Measurements from ENCODE around the gene MIXL1.
"Not testable (repeated sequence)": the region's sequence is repeated elsewhere in the genome, so short reads cannot be mapped to it uniquely, and the experiment has no call there.

Gene MIXL1

GRCh38 chr1:226248796-226249195 is 25.3 kb downstream of the MIXL1 start:
- no peak overlapping the region for H2AFZ ChIP-seq (ENCODE audit: low read length)
- H3K4me2 ChIP-seq (ENCODE audit: low read length) = no peak overlapping the region
- H3K4me3 ChIP-seq (ENCODE audit: low read depth, low read length, poor library complexity, severe bottlenecking) = no peak overlapping the region
- no peak overlapping the region for H3K9ac ChIP-seq (ENCODE audit: low read length)
- no peak overlapping the region for H3K27ac ChIP-seq (ENCODE audit: low read depth, low read length, poor library complexity, severe bottlenecking)
- H3K4me1 ChIP-seq (ENCODE audit: insufficient read depth, low read length, severe bottlenecking) = peaks cover 16% of the 10 kb centered on the region
- no peaks in the 10 kb centered on the region for H3K9me2 ChIP-seq (ENCODE audit: low read depth, low read length)
- no peaks in the 10 kb centered on the region for H3K27me3 ChIP-seq (ENCODE audit: insufficient read depth, low read length)
- no peaks in the 10 kb centered on the region for H3F3A ChIP-seq (ENCODE audit: insufficient read depth, low read length)
- no peaks in the 10 kb centered on the region for H3K79me2 ChIP-seq (ENCODE audit: insufficient read depth, low read length)
- peaks cover 49% of the 10 kb centered on the region for H3K36me3 ChIP-seq (ENCODE audit: insufficient read depth, low read length)
- no peaks in the 10 kb centered on the region for H3K9me3 ChIP-seq (ENCODE audit: low read length)
- TF ChIP-seq EZH2 (IDR thresholded peaks at IDR 0.05; ENCODE audit: borderline replicate concordance, low read length) (no peak), CTCF (IDR thresholded peaks at IDR 0.05; ENCODE audit: low read length) (no peak)
- no peaks in the 10 kb centered on the region for H4K20me1 ChIP-seq (ENCODE audit: insufficient read depth, low read length)

- peaks cover 16% of the 10 kb centered on the region for H3K4me1 ChIP-seq (ENCODE audit: insufficient read depth, low read length, severe bottlenecking)
- H3K9me3 ChIP-seq (ENCODE audit: low read length) = no peaks in the 10 kb centered on the region
- TF ChIP-seq CTCF (IDR thresholded peaks at IDR 0.05; ENCODE audit: low read length) (no peak), EZH2 (IDR thresholded peaks at IDR 0.05; ENCODE audit: borderline replicate concordance, low read length) (no peak)
- H3K4me3 ChIP-seq (ENCODE audit: low read depth, low read length, poor library complexity, severe bottlenecking) = no peak overlapping the region
- no peak overlapping the region for H3K9ac ChIP-seq (ENCODE audit: low read length)
- H3K9me2 ChIP-seq (ENCODE audit: low read depth, low read length) = no peaks in the 10 kb centered on the region
- no peaks in the 10 kb centered on the region for H3K27me3 ChIP-seq (ENCODE audit: insufficient read depth, low read length)
- H4K20me1 ChIP-seq (ENCODE audit: insufficient read depth, low read length) = no peaks in the 10 kb centered on the region
- peaks cover 43% of the 10 kb centered on the region for H3K36me3 ChIP-seq (ENCODE audit: insufficient read depth, low read length)
- H3F3A ChIP-seq (ENCODE audit: insufficient read depth, low read length) = no peaks in the 10 kb centered on the region
- no peaks in the 10 kb centered on the region for H3K79me2 ChIP-seq (ENCODE audit: insufficient read depth, low read length)
- no peak overlapping the region for H3K27ac ChIP-seq (ENCODE audit: low read depth, low read length, poor library complexity, severe bottlenecking)
- no peak overlapping the region for H2AFZ ChIP-seq (ENCODE audit: low read length)
- no peak overlapping the region for H3K4me2 ChIP-seq (ENCODE audit: low read length)
Measured at GRCh38 chr1:226250511-226250910, 27.0 kb downstream of the MIXL1 start.

- not testable (repeated sequence) for H3K9ac ChIP-seq (ENCODE audit: low read length); H3K27ac ChIP-seq (ENCODE audit: low read depth, low read length, poor library complexity, severe bottlenecking); H3K27me3 ChIP-seq (ENCODE audit: insufficient read depth, low read length); H3K4me3 ChIP-seq (ENCODE audit: low read depth, low read length, poor library complexity, severe bottlenecking); H3F3A ChIP-seq (ENCODE audit: insufficient read depth, low read length); H3K4me2 ChIP-seq (ENCODE audit: low read length); H2AFZ ChIP-seq (ENCODE audit: low read length); H3K9me2 ChIP-seq (ENCODE audit: low read depth, low read length); H3K9me3 ChIP-seq (ENCODE audit: low read length); H4K20me1 ChIP-seq (ENCODE audit: insufficient read depth, low read length); H3K79me2 ChIP-seq (ENCODE audit: insufficient read depth, low read length)
- Histone ChIP-seq H3K4me1 (ENCODE audit: insufficient read depth, low read length, severe bottlenecking) (peaks cover 16% of the 10 kb centered on the region), H3K36me3 (ENCODE audit: insufficient read depth, low read length) (peaks cover 37% of the 10 kb centered on the region)
Measured at GRCh38 chr1:226252841-226253240, 29.4 kb downstream of the MIXL1 start.

GRCh38 chr1:226253933-226254332 is 30.5 kb downstream of the MIXL1 start:
- no peak overlapping the region for H2AFZ ChIP-seq (ENCODE audit: low read length)
- TF ChIP-seq CTCF (IDR thresholded peaks at IDR 0.05; ENCODE audit: low read length) (no peak), EZH2 (IDR thresholded peaks at IDR 0.05; ENCODE audit: borderline replicate concordance, low read length) (no peak)
- H3K27ac ChIP-seq (ENCODE audit: low read depth, low read length, poor library complexity, severe bottlenecking) = no peak overlapping the region
- H3K4me2 ChIP-seq (ENCODE audit: low read length) = no peak overlapping the region
- no peak overlapping the region for H3K9ac ChIP-seq (ENCODE audit: low read length)
- H3K79me2 ChIP-seq (ENCODE audit: insufficient read depth, low read length) = no peaks in the 10 kb centered on the region
- H3K36me3 ChIP-seq (ENCODE audit: insufficient read depth, low read length) = peaks cover 37% of the 10 kb centered on the region
- H3K27me3 ChIP-seq (ENCODE audit: insufficient read depth, low read length) = no peaks in the 10 kb centered on the region
- no peaks in the 10 kb centered on the region for H3K9me3 ChIP-seq (ENCODE audit: low read length)
- H3K9me2 ChIP-seq (ENCODE audit: low read depth, low read length) = no peaks in the 10 kb centered on the region
- no peaks in the 10 kb centered on the region for H4K20me1 ChIP-seq (ENCODE audit: insufficient read depth, low read length)
- no peak overlapping the region for H3K4me3 ChIP-seq (ENCODE audit: low read depth, low read length, poor library complexity, severe bottlenecking)
- H3F3A ChIP-seq (ENCODE audit: insufficient read depth, low read length) = peaks cover 5% of the 10 kb centered on the region; the same call in 1 of the 2 replicates
- H3K4me1 ChIP-seq (ENCODE audit: insufficient read depth, low read length, severe bottlenecking) = peaks cover 10% of the 10 kb centered on the region
